ENCODE results near the gene LGALS4. TPM values are rescaled to one million over a fixed set of nuclear protein-coding genes. Genes with fewer than 3 reads are reported as not detected.
A peak's percentile ranks its signal among the peaks of the same experiment; 100 is the strongest.

The LGALS4 gene
- total RNA-seq, 2 donors from 2014 or later = 3.5 TPM; not detected in 1

DNA sequence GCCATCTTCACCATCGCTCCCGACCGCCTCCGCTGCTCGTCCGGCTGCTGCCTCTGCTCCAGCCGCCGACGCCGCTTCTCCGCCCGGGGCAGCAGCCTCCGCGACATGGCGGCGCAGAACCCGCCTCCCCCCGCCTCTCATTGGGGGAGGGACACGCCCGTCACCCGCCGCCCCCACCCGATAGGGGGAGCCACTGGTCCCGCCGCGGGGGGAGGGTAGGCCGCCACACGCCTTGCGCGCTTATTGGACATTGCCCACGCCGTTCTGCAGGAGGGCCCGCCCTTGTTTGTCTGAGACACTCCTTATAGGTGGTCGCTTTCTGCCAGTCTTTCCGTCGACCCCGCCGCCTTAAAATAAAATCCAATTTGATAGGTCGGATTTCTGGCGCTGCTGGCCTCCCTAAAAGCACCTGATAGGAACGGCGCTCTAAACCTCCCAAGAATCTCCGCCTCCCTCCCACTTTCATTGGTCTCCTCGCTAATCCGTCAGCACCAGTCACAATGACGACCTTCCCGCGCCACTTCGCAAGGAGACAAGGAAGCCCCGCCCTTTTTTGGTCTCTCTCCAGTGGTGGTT, 37.2 kb upstream of the LGALS4 start, which contains the start of gene HNRNPL:
TSS of gene HNRNPL (minus strand) at position 127 of the 576 bp plus-strand sequence. CDS start at position 107, 20 bp downstream.
- peak; percentile 100 for DNase-seq (ENCODE audit: low spot score)
- H3K27me3 ChIP-seq (replicated peaks; ENCODE audit: insufficient read depth) = no peaks in the 10 kb centered on the region
- H3K9me3 ChIP-seq = no peaks in the 10 kb centered on the region
- TF ChIP-seq, protein P1, sequence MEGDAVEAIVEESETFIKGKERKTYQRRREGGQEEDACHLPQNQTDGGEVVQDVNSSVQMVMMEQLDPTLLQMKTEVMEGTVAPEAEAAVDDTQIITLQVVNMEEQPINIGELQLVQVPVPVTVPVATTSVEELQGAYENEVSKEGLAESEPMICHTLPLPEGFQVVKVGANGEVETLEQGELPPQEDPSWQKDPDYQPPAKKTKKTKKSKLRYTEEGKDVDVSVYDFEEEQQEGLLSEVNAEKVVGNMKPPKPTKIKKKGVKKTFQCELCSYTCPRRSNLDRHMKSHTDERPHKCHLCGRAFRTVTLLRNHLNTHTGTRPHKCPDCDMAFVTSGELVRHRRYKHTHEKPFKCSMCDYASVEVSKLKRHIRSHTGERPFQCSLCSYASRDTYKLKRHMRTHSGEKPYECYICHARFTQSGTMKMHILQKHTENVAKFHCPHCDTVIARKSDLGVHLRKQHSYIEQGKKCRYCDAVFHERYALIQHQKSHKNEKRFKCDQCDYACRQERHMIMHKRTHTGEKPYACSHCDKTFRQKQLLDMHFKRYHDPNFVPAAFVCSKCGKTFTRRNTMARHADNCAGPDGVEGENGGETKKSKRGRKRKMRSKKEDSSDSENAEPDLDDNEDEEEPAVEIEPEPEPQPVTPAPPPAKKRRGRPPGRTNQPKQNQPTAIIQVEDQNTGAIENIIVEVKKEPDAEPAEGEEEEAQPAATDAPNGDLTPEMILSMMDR (IDR thresholded peaks at IDR 0.05) = no peak
- H3K27ac ChIP-seq = peak within 1 kb of the TSS; percentile 100
- H3K4me1 ChIP-seq (ENCODE audit: control insufficient read depth in 1 of 2, low read depth in 2 of 2) = peaks cover 28 to 58% of the 10 kb centered on the region in 2 donors
- H3K4me3 ChIP-seq = peak within 1 kb of the TSS; percentile 100
- peaks cover 26% of the 10 kb centered on the region for H3K36me3 ChIP-seq
- ATAC-seq (ENCODE audit: insufficient number of reproducible peaks, low FRiP score, low read depth) = peak; percentile 57

DNA sequence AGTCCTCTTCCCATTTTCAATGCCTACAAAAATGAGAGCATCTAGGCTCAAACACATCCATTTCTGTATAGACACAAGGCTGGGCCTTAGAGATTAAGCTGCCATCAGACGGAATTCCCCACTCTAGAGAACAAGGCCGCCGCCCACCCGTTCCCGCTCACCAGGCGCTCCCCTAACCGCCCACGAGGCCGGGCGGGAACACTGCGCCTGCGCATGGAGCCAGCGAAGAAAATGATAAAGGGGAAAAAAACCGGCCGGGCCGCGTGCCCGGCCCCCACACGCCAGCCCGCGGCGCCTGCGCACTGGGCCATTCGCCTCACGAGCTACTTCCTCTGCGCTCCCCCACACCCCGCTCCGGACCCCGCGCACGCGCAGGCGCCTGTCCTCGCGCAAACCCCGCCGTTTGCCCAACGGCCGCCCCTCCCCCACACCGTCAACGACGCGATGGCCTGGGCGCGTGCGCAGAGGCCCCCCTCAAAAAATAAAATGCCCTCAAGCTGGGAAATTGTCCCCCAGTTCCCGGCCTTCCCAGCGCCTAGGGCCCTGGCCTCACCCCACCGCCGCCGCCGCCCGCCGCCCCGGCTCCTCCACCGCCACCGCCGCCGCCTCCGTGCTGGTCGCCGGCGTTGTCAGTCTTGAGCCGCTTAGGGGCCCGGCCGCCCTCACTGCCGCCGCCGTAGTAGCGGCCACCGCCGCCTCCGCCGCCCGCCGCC, 36.6 kb upstream of the LGALS4 start:
- Histone ChIP-seq H3K27me3 (replicated peaks; ENCODE audit: insufficient read depth) (no peaks in the 10 kb centered on the region), H3K4me1 (ENCODE audit: control insufficient read depth in 1 of 2, low read depth in 2 of 2) (peaks cover 28 to 58% of the 10 kb centered on the region in 2 donors), H3K36me3 (peaks cover 32% of the 10 kb centered on the region), H3K27ac (peak overlapping the region; percentile 100), H3K9me3 (no peaks in the 10 kb centered on the region), H3K4me3 (peak overlapping the region; percentile 100)
- peak; percentile 90 for DNase-seq (ENCODE audit: low spot score)
- peak; percentile 32 for ATAC-seq (ENCODE audit: insufficient number of reproducible peaks, low FRiP score, low read depth)
- TF ChIP-seq, protein P1 (IDR thresholded peaks at IDR 0.05) = no peak

DNA sequence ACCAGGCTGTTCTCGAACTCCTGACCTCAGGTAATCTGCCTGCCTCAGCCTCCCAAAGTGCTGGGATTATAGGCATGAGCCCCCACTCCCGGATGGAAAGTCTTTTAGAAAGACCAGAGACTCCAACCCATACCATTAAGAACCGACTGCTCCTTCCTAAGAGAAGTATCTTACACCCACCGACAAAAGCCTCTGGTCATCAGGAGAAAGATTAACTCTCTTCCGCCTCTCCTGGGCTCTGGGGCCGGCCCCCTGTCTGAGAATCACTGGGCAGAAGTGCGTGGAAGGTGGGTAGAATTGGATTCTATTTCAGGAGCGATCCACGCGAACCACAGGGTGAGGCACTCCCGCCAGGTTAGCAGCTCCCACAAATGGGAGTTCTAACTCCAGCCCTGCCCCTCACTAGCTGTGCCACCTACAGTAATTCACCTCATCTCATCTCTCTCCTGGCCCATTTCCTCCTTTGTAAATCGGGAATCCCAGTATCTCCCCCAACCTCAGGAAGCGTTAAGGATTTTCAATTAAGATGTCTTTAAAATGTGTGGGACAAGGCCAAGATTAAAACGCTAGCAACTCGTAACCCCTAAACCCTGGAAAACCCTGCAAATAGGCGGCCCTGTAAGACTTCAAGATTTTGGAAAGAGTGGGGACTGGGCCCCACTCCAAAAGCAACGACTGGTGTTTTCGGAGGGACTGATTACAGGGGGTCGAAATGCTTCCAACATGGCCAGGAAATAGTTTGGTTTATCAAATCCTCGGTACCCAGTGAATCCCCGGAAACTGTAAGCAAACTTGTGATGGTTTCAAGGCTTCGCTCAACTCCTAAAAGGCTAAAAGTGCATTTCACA, 35.8 kb upstream of the LGALS4 start:
- Histone ChIP-seq H3K27me3 (replicated peaks; ENCODE audit: insufficient read depth) (no peaks in the 10 kb centered on the region), H3K36me3 (peaks cover 40% of the 10 kb centered on the region), H3K9me3 (no peaks in the 10 kb centered on the region), H3K4me3 (peak overlapping the region; percentile 100), H3K4me1 (ENCODE audit: control insufficient read depth in 1 of 2, low read depth in 2 of 2) (peaks cover 28 to 56% of the 10 kb centered on the region in 2 donors), H3K27ac (peak overlapping the region; percentile 100)
- TF ChIP-seq, protein P1 (IDR thresholded peaks at IDR 0.05) = no peak
- ATAC-seq (ENCODE audit: insufficient number of reproducible peaks, low FRiP score, low read depth) (no peak), DNase-seq (ENCODE audit: low spot score) (no peak)

DNA sequence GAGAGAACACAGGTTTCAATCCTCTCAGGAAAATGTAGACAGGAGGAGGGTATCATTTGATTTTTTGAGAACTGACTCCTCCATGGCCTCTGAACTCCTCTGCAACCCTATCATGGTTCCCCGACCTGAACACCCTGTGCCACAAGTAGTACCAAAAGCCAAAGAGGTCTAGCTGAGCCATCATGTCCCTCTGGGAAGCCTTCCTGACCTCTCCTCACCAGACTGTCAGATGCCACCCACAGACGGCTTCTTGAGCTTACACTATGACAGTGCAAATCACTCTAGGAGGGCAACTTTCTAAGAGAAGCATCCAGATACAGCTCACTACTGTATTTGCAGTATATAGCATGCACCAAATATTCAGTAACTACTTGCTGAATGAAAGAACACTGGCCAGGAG, 33.4 kb upstream of the LGALS4 start:
- H3K27me3 ChIP-seq (replicated peaks; ENCODE audit: insufficient read depth) = no peaks in the 10 kb centered on the region
- no peak for DNase-seq (ENCODE audit: low spot score)
- ATAC-seq (ENCODE audit: insufficient number of reproducible peaks, low FRiP score, low read depth) = no peak
- no peaks in the 10 kb centered on the region for H3K9me3 ChIP-seq
- TF ChIP-seq, protein P1 (IDR thresholded peaks at IDR 0.05) = no peak
- no peak overlapping the region for H3K27ac ChIP-seq
- H3K36me3 ChIP-seq = peaks cover 63% of the 10 kb centered on the region
- H3K4me1 ChIP-seq (ENCODE audit: control insufficient read depth in 1 of 2, low read depth in 2 of 2) = peaks cover 26 to 41% of the 10 kb centered on the region in 2 donors
- no peak overlapping the region for H3K4me3 ChIP-seq

Data from thoracic aorta (tissue), 2 donors.